MCF 10A (cell line): ENCODE measurements around the gene GAL3ST2. TPM values are rescaled to one million over a fixed set of nuclear protein-coding genes. Genes with fewer than 3 reads are reported as not detected.

Experiments used
- BruUV-seq: library from RNA; stranded (reverse); fragments of 400-500 nt; replicated peaks from 2 replicates; lab custom pipeline; 2021; lab: Mats Ljungman, UMichigan
- CTCF ChIA-PET: fragments of 300-600 bp; sonication (Branson Sonifier 250); formaldehyde crosslinking; extraction: SDS; loops from one replicate; lab custom pipeline; 2021; ENCODE audit warnings: antibody characterized with exemption, inconsistent platforms; lab: Yijun Ruan, JAX
- POLR2A ChIA-PET: fragments of 300-600, 350-650 bp; sonication (Branson Sonifier 250); formaldehyde crosslinking; extraction: SDS; loops from one replicate; lab custom pipeline; 2020; ENCODE audit warnings: antibody characterized with exemption, inconsistent platforms; lab: Yijun Ruan, JAX
- DNase-seq: peaks from one replicate; pipeline ENCODE4 v3.0.0-alpha.2; 2018; ENCODE audit not compliant: unreplicated experiment
- H3K27ac Mint-ChIP-seq: one replicate; pipeline ENCODE4 v1.8.0; 2022; ENCODE audit warnings: mild to moderate bottlenecking, low read depth, mixed read lengths; ENCODE audit not compliant: unreplicated experiment
- H3K27me3 Mint-ChIP-seq: one replicate; pipeline ENCODE4 v1.8.0; 2022; ENCODE audit warnings: mixed read lengths; ENCODE audit not compliant: insufficient read depth, unreplicated experiment
- H3K36me3 Mint-ChIP-seq: one replicate; pipeline ENCODE4 v1.8.0; 2022; ENCODE audit warnings: mild to moderate bottlenecking, moderate library complexity, mixed read lengths; ENCODE audit not compliant: insufficient read depth, unreplicated experiment
- H3K4me1 Mint-ChIP-seq: one replicate; pipeline ENCODE4 v1.8.0; 2022; ENCODE audit warnings: mixed read lengths; ENCODE audit not compliant: insufficient read depth, unreplicated experiment
- H3K4me3 Mint-ChIP-seq: one replicate; pipeline ENCODE4 v1.8.0; 2022; ENCODE audit warnings: mild to moderate bottlenecking, moderate library complexity, mixed read lengths; ENCODE audit not compliant: unreplicated experiment
- H3K9me3 Mint-ChIP-seq: one replicate; pipeline ENCODE4 v1.8.0; 2022; ENCODE audit warnings: mixed read lengths; ENCODE audit not compliant: unreplicated experiment
- CTCF ChIP-seq: fragments of 200-600 bp; IDR thresholded peaks from one replicate; pipeline ENCODE4 v1.8.0; 2022; ENCODE audit warnings: antibody characterized with exemption, mild to moderate bottlenecking; ENCODE audit not compliant: unreplicated experiment
- intact Hi-C: fragments of 100-400 bp; cut with micrococcal nuclease; formaldehyde crosslinking; loops from 2 replicates; pipeline ENCODE4 v1.14.1; 2022
- total RNA-seq: library from RNA; stranded (reverse); gene quantifications from 2 replicates; pipeline ENCODE4 v1.2.3, GENCODE V29; 2022

GAL3ST2 gene
- total RNA-seq, 1 experiment from 2014 or later, result not detected

GRCh38 chr2:241743620-241744019, 33.0 kb upstream of the GAL3ST2 start:
- no TSS peak for BruUV-seq
- Mint-ChIP-seq H3K27ac (no peak overlapping the region), H3K4me3 (no peak overlapping the region), H3K36me3 (peaks cover 34% of the 10 kb centered on the region), H3K27me3 (no peaks in the 10 kb centered on the region), H3K9me3 (peaks cover 8% of the 10 kb centered on the region), H3K4me1 (peaks cover 5% of the 10 kb centered on the region)
- DNase-seq, result no peak
- CTCF ChIA-PET, result no interaction called here
- TF ChIP-seq CTCF, result no peak
- intact Hi-C loops, result no loop called here
- POLR2A ChIA-PET, result interaction anchor here (0.6 kb wide), 1 partner anchor 113 kb away, joined by 3 read pairs; no protein-coding TSS in a partner anchor

- H3K36me3 Mint-ChIP-seq, result peaks cover 33% of the 10 kb centered on the region
- H3K27ac Mint-ChIP-seq, result no peak overlapping the region
- no peak for DNase-seq
- intact Hi-C loops, result no loop called here
- no peak for TF ChIP-seq CTCF
- ChIA-PET CTCF (interaction anchor here (0.7 kb wide), 1 partner anchor 19 kb away, joined by 3 read pairs; no protein-coding TSS in a partner anchor), POLR2A (interaction anchor here (0.6 kb wide), 1 partner anchor 112 kb away, joined by 3 read pairs; no protein-coding TSS in a partner anchor)
- peaks cover 8% of the 10 kb centered on the region for H3K9me3 Mint-ChIP-seq
- no TSS peak for BruUV-seq
- no peak overlapping the region for H3K4me3 Mint-ChIP-seq
- no peaks in the 10 kb centered on the region for H3K27me3 Mint-ChIP-seq
- H3K4me1 Mint-ChIP-seq, result peaks cover 5% of the 10 kb centered on the region
These were observed 32.4 kb upstream of the GAL3ST2 start for GRCh38 chr2:241744028-241744754.

- no peak for TF ChIP-seq CTCF
- H3K27me3 Mint-ChIP-seq, result no peaks in the 10 kb centered on the region
- no peak overlapping the region for H3K27ac Mint-ChIP-seq
- no peak for DNase-seq
- H3K36me3 Mint-ChIP-seq, result peaks cover 41% of the 10 kb centered on the region
- intact Hi-C loops, result no loop called here
- POLR2A ChIA-PET, result no interaction called here
- H3K9me3 Mint-ChIP-seq, result peaks cover 8% of the 10 kb centered on the region
- CTCF ChIA-PET, result interaction anchor here (0.7 kb wide), 1 partner anchor 48 kb away, joined by 3 read pairs; no protein-coding TSS in a partner anchor
- H3K4me3 Mint-ChIP-seq, result no peak overlapping the region
- peaks cover 5% of the 10 kb centered on the region for H3K4me1 Mint-ChIP-seq
- BruUV-seq, result no TSS peak
These were observed 31.3 kb upstream of the GAL3ST2 start for GRCh38 chr2:241745276-241745675.

- ChIA-PET CTCF (no interaction called here), POLR2A (interaction anchor here (0.6 kb wide), 1 partner anchor 1001 kb away, joined by 4 read pairs; no protein-coding TSS in a partner anchor)
- peaks cover 3% of the 10 kb centered on the region for H3K4me1 Mint-ChIP-seq
- BruUV-seq, result no TSS peak
- no peak overlapping the region for H3K4me3 Mint-ChIP-seq
- H3K27me3 Mint-ChIP-seq, result no peaks in the 10 kb centered on the region
- no peak for DNase-seq
- intact Hi-C loops, result no loop called here
- TF ChIP-seq CTCF, result no peak
- H3K27ac Mint-ChIP-seq, result no peak overlapping the region
- H3K36me3 Mint-ChIP-seq, result peaks cover 45% of the 10 kb centered on the region
- H3K9me3 Mint-ChIP-seq, result peaks cover 8% of the 10 kb centered on the region
These were observed 30.5 kb upstream of the GAL3ST2 start for GRCh38 chr2:241746084-241746483.
